GM18526 (cell line): Measurements from ENCODE around the gene NRL.
A peak's percentile ranks its signal among the peaks of the same experiment; 100 is the strongest.

ENCODE experiments used
- POLR2A ChIP-seq: IDR thresholded peaks from 3 replicates; pipeline ENCODE4 v1.6.1; 2011; ENCODE audit not compliant: insufficient read length; ENCODE audit errors: extremely low read depth

Gene NRL

GRCh38 chr14:24114532-24115421, at the start of gene NRL, which contains the start of gene DCAF11:
NRL (minus strand) TSS chr14:24114949; CDS start chr14:24082848, 32,101 bp downstream.
DCAF11 (plus strand) TSS chr14:24114777; CDS start chr14:24115595, 818 bp downstream.
- TF ChIP-seq POLR2A, result peak; percentile 9

- no peak for TF ChIP-seq POLR2A
Observed at GRCh38 chr14:24162093-24162492, 47.3 kb upstream of the NRL start.

- peak; percentile 86 for TF ChIP-seq POLR2A
Observed at GRCh38 chr14:24160850-24161804, 46.4 kb upstream of the NRL start, which contains the start of gene IRF9. IRF9 (plus strand) TSS chr14:24161265; CDS start chr14:24162145, 880 bp downstream.

GRCh38 chr14:24160499-24160849, 45.7 kb upstream of the NRL start:
- TF ChIP-seq POLR2A, result no peak

GRCh38 chr14:24159777-24160498, 45.2 kb upstream of the NRL start:
- TF ChIP-seq POLR2A, result no peak

- TF ChIP-seq POLR2A, result no peak
Observed at GRCh38 chr14:24157331-24157730, 42.6 kb upstream of the NRL start.

- no peak for TF ChIP-seq POLR2A
Observed at GRCh38 chr14:24156840-24157239, 42.1 kb upstream of the NRL start.

- TF ChIP-seq POLR2A, result no peak
Observed at GRCh38 chr14:24155100-24155499, 40.4 kb upstream of the NRL start.

- no peak for TF ChIP-seq POLR2A
Observed at GRCh38 chr14:24151404-24152080, 36.8 kb upstream of the NRL start.

GRCh38 chr14:24150993-24151392, 36.2 kb upstream of the NRL start:
- TF ChIP-seq POLR2A, result no peak

GRCh38 chr14:24150567-24150966, 35.8 kb upstream of the NRL start:
- TF ChIP-seq POLR2A, result no peak

GRCh38 chr14:24150061-24150460, 35.3 kb upstream of the NRL start:
- no peak for TF ChIP-seq POLR2A

- no peak for TF ChIP-seq POLR2A
Observed at GRCh38 chr14:24149302-24149969, 34.7 kb upstream of the NRL start.
